Measurements from ENCODE around the gene SART3.
"Not testable (repeated sequence)": the region's sequence is repeated elsewhere in the genome, so short reads cannot be mapped to it uniquely, and the experiment has no call there.

The SART3 gene

DNA sequence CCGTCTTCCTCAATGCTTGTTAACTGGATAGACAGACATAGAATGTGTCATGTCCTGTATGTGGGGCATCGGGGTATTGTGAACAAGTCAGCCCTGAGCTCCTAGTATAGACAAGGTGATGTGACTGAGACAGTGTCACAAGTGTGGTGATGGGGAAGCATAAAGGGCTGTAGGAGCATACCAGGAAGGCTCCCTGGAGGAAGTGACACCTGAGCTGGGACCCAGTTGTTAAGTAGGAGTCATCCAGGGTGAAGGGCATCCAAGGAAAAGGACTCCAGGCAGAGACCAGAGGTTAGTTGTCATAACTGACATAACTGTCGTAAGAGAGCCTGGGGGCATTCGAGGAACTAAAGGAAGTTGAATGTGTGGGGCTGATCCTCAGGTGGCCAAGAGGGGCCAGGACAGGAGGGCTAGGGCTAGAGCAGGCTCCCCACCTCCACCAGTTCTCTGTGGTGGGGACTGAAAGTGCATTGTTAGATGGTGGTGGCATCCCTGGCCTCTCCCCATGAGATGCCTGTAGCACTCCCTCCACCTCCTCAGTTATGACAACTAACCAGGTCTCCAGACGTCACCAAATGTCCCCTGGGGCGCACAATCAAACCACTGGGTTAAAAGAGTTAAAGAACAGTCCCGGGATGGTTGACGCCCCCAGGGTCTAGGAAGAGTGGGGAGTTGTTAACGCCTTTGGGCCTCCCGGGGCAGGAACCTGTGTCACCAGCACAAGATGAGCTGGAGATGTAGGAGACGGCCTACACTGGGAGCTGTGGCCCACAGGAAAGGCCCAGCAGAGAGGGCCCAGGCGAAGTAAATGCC is 43.5 kb downstream of the SART3 start:
- no peak for DNase-seq

DNA sequence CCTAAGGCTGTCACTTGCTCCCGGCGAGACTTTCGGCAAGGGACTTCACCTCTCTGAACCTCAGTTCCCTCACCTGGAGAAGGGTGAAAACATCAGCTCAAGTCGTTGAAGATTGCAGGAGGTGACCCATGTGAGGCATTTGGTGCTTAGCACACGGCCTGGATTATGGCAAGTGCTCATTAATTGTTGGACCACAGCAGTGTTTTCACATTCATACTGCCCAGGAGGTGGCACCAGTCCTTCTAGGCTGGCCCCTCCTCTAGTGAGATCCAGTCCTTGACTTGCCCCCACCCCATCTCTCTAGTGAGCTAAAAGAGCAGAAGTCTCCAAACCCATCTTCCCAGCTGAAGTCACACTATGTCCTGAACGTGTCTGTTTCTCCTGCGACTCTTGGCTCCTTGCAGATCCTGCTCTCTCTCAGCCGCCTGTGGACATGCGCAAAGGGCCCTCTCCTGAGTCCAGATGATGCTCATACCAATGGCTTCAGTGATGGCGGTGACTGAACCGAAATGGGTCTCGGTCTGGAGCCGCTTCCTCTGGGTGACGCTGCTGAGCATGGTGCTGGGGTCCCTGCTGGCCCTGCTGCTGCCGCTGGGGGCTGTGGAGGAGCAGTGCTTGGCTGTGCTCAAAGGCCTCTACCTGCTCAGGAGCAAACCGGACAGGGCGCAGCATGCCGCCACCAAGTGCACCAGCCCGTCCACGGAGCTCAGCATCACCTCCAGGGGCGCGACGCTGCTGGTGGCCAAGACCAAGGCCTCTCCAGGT is 44.3 kb downstream of the SART3 start:
- no peak for DNase-seq

DNA sequence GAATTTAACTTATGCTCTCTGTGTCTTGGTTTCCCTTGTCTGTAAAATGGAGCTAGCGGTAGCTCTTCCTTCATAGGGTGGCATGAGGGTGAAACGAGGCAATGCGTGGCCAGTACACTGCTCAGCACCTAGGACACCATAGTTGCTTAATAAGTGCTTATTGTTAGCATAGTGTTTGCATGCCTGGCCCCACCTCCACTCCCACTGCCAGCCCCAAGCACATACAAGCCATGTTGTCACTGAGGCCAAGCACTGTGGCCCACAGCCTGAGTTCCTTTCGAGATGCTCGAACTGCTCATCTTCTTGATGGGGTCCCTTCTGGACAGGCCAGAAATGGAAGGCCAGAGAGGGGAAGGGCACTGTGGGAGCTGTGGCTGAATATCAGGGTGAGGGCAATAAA is 45.1 kb downstream of the SART3 start:
- DNase-seq, result no peak

DNA sequence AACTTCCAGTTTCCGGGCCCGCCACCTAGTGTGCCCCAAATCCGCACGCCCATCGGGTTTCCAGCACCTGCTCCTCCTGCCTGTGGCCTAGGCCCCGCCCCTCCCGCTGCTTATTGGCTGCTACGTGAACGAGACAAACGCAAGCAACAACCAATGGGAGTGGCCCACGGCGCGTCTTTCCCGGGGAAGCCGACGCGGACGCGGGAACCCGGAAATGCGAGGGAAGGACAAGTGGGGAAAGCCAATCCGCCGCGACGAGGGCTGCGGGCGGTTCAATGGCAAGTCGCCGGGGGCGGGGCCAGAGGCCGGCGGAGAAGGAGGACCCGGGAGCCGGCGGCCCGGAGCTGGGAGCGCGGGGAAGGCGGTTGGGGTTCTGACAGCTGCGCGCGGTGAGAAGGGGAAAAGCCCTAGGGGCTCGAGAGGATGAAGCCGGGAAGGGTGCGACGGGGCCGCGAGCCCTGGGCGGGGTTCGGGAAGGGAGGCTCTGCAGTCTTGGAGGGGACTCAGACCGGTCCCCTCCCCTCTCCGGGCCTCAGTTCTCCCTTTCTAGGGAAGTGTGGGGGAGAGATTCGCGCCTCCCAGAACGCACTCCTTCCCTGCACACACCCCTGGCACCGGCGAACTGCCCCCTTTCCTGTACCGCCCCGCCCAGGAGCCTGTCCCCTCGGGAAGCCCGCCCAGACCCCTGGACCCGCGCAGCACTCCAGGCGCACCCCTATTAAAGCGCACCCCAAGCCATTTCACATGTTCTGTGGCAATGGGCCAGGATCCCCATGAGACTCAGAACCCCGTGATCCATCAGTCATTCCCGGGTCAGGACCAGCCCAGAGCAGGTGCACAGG is 45.8 kb downstream of the SART3 start, which contains the start of gene FICD:
Gene FICD (plus strand): TSS at position 305 of the 842 bp plus-strand sequence. CDS start 1,696 bp downstream, outside the sequence.
- peak; percentile 87 for DNase-seq

DNA sequence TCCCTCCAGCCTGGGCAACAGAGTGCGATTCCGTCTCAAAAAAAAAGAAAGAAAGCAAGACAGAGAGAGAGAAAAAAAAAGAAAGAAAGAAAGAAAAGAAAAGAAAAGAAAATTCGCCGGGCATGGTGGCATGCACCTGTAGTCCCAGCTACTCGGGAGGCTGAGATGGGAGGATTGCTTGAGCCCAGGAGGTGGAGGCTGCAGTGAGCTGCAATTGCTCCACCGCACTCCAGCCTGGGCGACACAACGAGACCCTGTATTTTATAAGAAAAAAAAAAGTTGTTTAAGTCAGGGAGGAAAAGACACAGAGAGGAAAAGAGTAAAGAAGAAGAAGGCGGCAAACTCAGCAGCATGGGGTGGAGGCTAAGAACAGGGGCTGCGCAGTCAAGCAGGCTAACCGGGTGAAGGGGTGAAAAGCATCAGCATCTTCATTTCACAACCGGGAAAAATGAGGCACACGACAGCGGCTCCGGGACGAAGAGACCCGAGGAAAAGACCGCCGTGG is 46.5 kb downstream of the SART3 start:
- no peak for DNase-seq

- no peak for DNase-seq
These were observed 49.1 kb downstream of the SART3 start for GRCh38 chr12:108511633-108512540.

- DNase-seq, result no peak
These were observed 50.1 kb downstream of the SART3 start for GRCh38 chr12:108510836-108511235.

DNA sequence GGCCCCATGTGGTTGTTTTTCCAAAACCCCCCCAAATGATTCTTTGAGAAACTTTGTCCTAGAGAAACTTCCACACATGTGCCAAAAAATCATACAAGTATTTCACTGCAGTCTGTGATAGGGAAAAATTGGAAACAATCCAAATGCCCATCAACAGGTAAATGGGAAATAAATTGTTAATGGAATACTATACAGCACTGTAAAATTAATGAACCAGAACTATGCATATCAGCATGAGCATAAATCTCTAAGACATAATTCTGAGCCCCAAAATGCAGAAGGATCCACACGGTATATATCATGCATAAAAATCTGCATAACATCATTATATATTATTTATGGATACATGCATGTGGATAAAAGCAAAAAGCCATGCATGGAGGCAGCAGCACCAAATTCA is 51.2 kb downstream of the SART3 start:
- no peak for DNase-seq

- DNase-seq, result no peak
These were observed 52.9 kb downstream of the SART3 start for GRCh38 chr12:108507971-108508642.

GRCh38 chr12:108505129-108505528 is 55.8 kb downstream of the SART3 start:
- DNase-seq, result no peak

- no peak for DNase-seq
These were observed 58.1 kb downstream of the SART3 start for GRCh38 chr12:108502922-108503321.

- DNase-seq, result no peak
These were observed 62.8 kb downstream of the SART3 start for GRCh38 chr12:108498136-108498535.

DNA sequence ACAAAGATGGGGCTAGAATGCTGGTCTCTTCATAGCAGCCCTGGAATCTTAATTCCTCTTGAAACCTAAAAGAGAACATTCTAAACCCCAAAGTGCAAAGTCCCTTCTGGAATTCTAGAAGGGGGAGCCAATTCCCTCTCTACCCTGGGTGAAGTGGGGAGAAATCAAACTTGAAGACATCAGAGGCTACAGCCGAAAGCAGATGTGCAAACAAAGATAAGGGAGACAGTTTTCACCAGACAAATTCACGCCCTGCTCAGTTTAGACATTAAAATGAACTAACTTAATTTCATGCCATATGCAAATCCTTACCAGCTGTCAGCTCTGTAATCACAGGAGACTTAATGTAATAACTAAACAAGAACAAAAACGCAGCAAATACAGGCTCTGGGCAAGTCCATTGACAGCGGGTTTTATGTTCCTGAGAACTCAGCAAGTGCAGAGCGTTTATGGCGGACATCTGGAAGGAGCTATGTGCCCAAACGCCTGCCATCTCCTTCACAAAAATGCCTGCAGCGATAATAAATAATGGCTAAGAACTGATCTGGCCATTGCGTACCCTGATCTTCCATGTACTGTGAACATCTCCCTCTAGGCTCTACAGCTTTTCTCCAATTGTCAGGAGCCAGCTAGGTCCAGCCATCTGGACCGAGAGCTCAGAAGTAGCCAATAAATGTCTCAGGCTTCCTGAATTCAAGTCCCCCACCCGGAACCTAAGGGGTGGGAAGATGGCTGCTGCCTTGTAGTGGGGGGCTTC is 65.0 kb downstream of the SART3 start:
- DNase-seq, result no peak

DNA sequence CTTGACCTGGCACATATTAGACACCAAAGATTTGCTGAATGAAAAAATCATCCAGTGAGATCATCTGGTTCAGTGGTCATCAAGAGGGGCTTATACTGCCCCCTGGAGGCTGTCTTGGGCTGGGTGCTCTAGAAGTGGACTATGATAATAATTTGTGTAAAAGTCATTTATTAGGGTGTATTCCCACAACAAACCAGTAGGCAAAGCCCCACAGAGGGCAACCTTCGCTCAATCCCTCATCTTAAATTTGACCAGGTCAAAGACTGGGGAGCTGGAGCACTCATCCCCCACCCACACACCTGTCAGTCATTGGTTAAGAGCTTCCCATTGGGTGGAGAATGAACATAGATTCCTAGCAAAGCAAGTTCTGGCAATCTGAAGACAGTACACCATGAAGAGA is 65.9 kb downstream of the SART3 start:
- DNase-seq, result no peak

- DNase-seq, result no peak
These were observed 69.7 kb downstream of the SART3 start for GRCh38 chr12:108491256-108491655.

DNA sequence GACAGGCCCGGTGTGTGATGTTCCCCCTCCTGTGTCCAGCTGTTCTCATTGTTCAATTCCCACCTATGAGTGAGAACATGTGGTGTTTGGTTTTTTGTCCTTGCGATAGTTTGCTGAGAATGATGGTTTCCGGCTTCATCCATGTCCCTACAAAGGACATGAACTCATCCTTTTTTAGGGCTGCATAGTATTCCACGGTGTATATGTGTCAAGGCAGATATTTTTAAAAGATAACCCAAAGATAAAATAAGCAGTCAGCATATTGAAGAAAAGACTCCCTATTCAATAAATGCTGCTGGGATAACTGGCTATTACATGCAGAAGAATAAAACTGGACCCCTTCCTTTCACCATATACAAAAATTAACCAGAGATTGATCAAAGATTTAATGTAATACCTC is 73.9 kb downstream of the SART3 start:
- not testable (repeated sequence) for DNase-seq

DNA sequence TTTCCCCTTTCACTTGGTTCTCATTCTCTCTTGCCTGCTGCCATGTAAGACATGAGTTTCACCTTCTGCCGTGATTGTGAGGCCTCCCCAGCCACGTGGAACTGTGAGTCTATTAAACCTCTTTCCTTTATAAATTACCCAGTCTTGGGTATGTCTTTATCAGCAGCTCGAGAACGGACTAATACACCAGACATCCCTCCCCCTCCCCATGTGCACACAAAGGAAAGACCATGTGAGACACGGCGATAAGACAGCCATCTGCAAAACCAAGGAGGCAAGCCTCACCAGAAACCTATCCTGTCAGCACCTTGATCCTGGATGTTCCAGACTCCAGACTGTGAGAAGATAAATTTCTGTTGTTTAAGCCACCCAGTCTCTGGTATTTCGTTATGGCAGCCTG is 75.6 kb downstream of the SART3 start:
- not testable (repeated sequence) for DNase-seq

- no peak for DNase-seq
These were observed 76.1 kb downstream of the SART3 start for GRCh38 chr12:108484845-108485244.

DNA sequence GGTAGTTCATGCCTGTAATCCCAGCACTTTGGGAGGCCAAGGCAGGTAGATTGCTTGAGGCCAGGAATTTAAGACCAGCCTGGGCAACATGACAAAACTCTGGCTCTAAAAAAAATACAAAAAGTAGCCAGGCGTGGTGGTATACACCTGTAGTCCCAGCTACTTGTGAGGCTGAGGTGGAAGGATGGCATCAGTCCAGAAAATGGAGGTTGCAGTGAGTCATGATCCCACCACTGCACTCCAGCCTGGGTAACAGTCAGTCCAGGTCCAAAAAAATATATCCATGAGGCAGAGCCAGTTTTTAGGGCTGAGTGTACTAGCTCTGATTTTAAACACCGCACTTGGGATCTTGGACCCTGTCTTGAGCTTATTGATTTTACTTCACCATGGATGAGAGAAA is 76.5 kb downstream of the SART3 start:
- no peak for DNase-seq
